Measurements from ENCODE around the gene VPS4A. TPM values are rescaled to one million over a fixed set of nuclear protein-coding genes. Genes with fewer than 3 reads are reported as not detected.

VPS4A gene
- total and polyA plus RNA-seq, 4 donors: 25.3 to 31.8 (median 26.9) TPM

DNA sequence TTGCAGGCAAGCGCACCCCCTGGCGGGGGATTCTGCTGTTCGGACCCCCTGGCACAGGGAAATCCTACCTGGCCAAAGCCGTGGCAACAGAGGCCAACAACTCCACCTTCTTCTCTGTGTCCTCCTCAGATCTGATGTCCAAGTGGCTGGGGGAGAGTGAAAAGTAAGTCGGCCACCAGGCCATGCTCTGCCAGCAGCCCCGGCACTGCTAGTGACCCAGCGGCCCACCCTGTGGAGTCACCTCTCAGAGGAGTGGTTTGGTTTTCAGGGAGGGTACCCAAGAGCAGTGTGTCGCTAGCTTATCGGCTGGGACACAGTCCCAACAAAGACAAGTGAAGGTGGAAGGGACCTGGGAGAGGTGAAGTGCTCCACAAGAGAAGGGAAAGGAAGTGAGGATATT is 8.2 kb downstream of the VPS4A start:
- Histone ChIP-seq H3K4me1 (ENCODE audit: control insufficient read depth in 5 of 5, insufficient read depth in 5 of 5, low read length in 5 of 5) (peaks cover 0 to 3% (median 0%) of the 10 kb centered on the region in 5 donors), H3K9ac (ENCODE audit: insufficient read depth in 1 of 2, low read length in 2 of 2) (no peak overlapping the region), H3K9me3 (ENCODE audit: control insufficient read depth in 4 of 4, insufficient read depth in 3 of 4, low read length in 3 of 4) (no peaks in the 10 kb centered on the region), H3K27ac (ENCODE audit: low read depth in 1 of 2, low read length in 1 of 2) (no peak overlapping the region), H3K27me3 (ENCODE audit: control insufficient read depth in 3 of 3, insufficient read depth in 3 of 3, low read length in 2 of 3) (no peaks in the 10 kb centered on the region), H3K36me3 (ENCODE audit: control insufficient read depth in 4 of 4, insufficient read depth in 4 of 4, low read length in 4 of 4) (peaks cover 25 to 83% (median 50%) of the 10 kb centered on the region in 4 donors), H3K4me3 (no peak overlapping the region)
- TF ChIP-seq, protein P1, sequence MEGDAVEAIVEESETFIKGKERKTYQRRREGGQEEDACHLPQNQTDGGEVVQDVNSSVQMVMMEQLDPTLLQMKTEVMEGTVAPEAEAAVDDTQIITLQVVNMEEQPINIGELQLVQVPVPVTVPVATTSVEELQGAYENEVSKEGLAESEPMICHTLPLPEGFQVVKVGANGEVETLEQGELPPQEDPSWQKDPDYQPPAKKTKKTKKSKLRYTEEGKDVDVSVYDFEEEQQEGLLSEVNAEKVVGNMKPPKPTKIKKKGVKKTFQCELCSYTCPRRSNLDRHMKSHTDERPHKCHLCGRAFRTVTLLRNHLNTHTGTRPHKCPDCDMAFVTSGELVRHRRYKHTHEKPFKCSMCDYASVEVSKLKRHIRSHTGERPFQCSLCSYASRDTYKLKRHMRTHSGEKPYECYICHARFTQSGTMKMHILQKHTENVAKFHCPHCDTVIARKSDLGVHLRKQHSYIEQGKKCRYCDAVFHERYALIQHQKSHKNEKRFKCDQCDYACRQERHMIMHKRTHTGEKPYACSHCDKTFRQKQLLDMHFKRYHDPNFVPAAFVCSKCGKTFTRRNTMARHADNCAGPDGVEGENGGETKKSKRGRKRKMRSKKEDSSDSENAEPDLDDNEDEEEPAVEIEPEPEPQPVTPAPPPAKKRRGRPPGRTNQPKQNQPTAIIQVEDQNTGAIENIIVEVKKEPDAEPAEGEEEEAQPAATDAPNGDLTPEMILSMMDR (IDR thresholded peaks at IDR 0.05; ENCODE audit: control extremely low read depth, extremely low read depth): no peak
- ATAC-seq (ENCODE audit: insufficient read depth, low FRiP score) (no peak), DNase-seq (no peak)
- 96 to 98% methylated on average over 9 of the region's 9 CpGs for WGBS, 2 donors

DNA sequence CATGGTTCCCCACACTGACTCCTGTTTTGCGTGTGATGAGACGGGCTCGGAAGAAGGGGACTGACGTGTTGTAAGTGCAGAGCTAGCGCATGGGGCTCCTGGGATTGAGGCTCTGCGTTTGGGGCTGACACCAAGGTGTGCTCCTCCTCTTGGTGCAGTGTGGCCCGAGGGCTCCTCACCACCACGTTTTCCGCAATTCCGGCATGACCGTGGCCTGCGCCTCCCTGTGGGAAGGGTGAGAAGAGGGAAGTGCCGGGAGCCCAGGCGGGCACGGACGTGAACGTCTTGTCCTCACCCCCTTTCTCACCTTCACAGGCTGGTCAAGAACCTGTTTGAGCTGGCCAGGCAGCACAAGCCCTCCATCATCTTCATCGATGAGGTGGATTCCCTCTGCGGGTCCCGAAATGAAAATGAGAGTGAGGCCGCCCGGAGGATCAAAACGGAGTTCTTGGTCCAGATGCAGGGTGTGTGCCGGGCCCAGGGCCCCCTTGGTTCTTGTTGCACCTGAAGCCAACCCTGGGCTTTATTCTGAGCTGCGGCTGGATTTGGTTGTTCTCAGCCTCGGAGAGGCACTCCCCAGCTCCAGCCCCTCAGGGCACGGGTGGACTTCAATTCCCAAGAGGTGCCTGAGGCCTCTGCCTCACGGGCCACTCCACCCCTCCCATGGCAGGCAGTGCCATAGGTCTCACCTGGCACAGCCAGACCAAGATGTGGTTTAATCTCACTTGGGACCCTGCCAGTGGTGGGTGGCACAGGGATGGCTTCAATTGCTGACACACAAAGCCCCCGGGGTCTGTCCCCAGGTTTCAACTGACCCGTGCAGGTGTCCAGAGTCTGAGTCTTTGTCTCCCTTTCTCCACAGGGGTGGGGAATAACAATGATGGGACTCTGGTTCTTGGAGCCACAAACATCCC is 8.9 kb downstream of the VPS4A start:
- Histone ChIP-seq H3K36me3 (ENCODE audit: control insufficient read depth in 4 of 4, insufficient read depth in 4 of 4, low read length in 4 of 4) (peaks cover 25 to 81% (median 54%) of the 10 kb centered on the region in 4 donors), H3K9ac (ENCODE audit: insufficient read depth in 1 of 2, low read length in 2 of 2) (no peak overlapping the region), H3K27me3 (ENCODE audit: control insufficient read depth in 3 of 3, insufficient read depth in 3 of 3, low read length in 2 of 3) (no peaks in the 10 kb centered on the region), H3K27ac (ENCODE audit: low read depth in 1 of 2, low read length in 1 of 2) (no peak overlapping the region), H3K4me1 (ENCODE audit: control insufficient read depth in 5 of 5, insufficient read depth in 5 of 5, low read length in 5 of 5) (peaks cover 0 to 3% (median 0%) of the 10 kb centered on the region in 5 donors), H3K4me3 (no peak overlapping the region), H3K9me3 (ENCODE audit: control insufficient read depth in 4 of 4, insufficient read depth in 3 of 4, low read length in 3 of 4) (no peaks in the 10 kb centered on the region)
- TF ChIP-seq, protein P1 (IDR thresholded peaks at IDR 0.05; ENCODE audit: control extremely low read depth, extremely low read depth): no peak
- 95% methylated on average over 30 of the region's 30 CpGs for WGBS, 2 donors
- DNase-seq (no peak), ATAC-seq (ENCODE audit: insufficient read depth, low FRiP score) (no peak)

- TF ChIP-seq, protein P1 (IDR thresholded peaks at IDR 0.05; ENCODE audit: control extremely low read depth, extremely low read depth): no peak
- peaks cover 0 to 3% (median 0%) of the 10 kb centered on the region in 5 donors for H3K4me1 ChIP-seq (ENCODE audit: control insufficient read depth in 5 of 5, insufficient read depth in 5 of 5, low read length in 5 of 5)
- no peaks in the 10 kb centered on the region for H3K9me3 ChIP-seq (ENCODE audit: control insufficient read depth in 4 of 4, insufficient read depth in 3 of 4, low read length in 3 of 4)
- DNase-seq: no peak
- H3K36me3 ChIP-seq (ENCODE audit: control insufficient read depth in 4 of 4, insufficient read depth in 4 of 4, low read length in 4 of 4): peaks cover 25 to 80% (median 52%) of the 10 kb centered on the region in 4 donors
- no peak overlapping the region for H3K27ac ChIP-seq (ENCODE audit: low read depth in 1 of 2, low read length in 1 of 2)
- ATAC-seq (ENCODE audit: insufficient read depth, low FRiP score): no peak
- no peaks in the 10 kb centered on the region for H3K27me3 ChIP-seq (ENCODE audit: control insufficient read depth in 3 of 3, insufficient read depth in 3 of 3, low read length in 2 of 3)
- no peak overlapping the region for H3K9ac ChIP-seq (ENCODE audit: insufficient read depth in 1 of 2, low read length in 2 of 2)
- no peak overlapping the region for H3K4me3 ChIP-seq
- 92 to 94% methylated on average over 13 of the region's 13 CpGs for WGBS, 2 donors
Measured at GRCh38 chr16:69320740-69321073, 9.6 kb downstream of the VPS4A start.

Measured in lung (tissue), 12 donors.